HEK293T (cell line): ENCODE results near the gene SIPA1L3.

Experiments
- CTCF ChIA-PET: fragments of 350-600 bp; formaldehyde crosslinking; extraction: SDS; loops from one replicate; lab custom pipeline; 2021; ENCODE audit warnings: antibody characterized with exemption, inconsistent platforms; lab: Yijun Ruan, JAX
- POLR2A ChIA-PET: fragments of 350-600 bp; formaldehyde crosslinking; extraction: SDS; loops from one replicate; lab custom pipeline; 2020; ENCODE audit warnings: antibody characterized with exemption, inconsistent platforms; lab: Yijun Ruan, JAX
- DNase-seq: peaks from one replicate; pipeline ENCODE4 v3.0.0; 2012; ENCODE audit warnings: mixed read lengths; ENCODE audit errors: extremely low spot score
- ARNT ChIP-seq: fragments of 450-650 bp; IDR thresholded peaks from 2 replicates; pipeline ENCODE4 v1.6.1; 2017; ENCODE audit warnings: mild to moderate bottlenecking
- BHLHE40 ChIP-seq: fragments of 450-650 bp; IDR thresholded peaks from 2 replicates; pipeline ENCODE4 v1.6.1; 2016; ENCODE audit warnings: mild to moderate bottlenecking, moderate library complexity, borderline replicate concordance
- CTBP1 ChIP-seq: fragments of 450-650 bp; IDR thresholded peaks from 2 replicates; pipeline ENCODE4 v1.6.1; 2016; ENCODE audit warnings: borderline replicate concordance
- ELF4 ChIP-seq: fragments of 450-650 bp; IDR thresholded peaks from 2 replicates; pipeline ENCODE4 v1.6.1; 2017; ENCODE audit warnings: antibody characterized with exemption
- FOXA1 ChIP-seq: fragments of 450-650 bp; IDR thresholded peaks from 2 replicates; pipeline ENCODE4 v1.6.1; 2016; ENCODE audit warnings: mild to moderate bottlenecking
- FOXK2 ChIP-seq: fragments of 450-650 bp; IDR thresholded peaks from 2 replicates; pipeline ENCODE4 v1.6.1; 2016; ENCODE audit warnings: mild to moderate bottlenecking
- FOXM1 ChIP-seq: fragments of 450-650 bp; IDR thresholded peaks from 2 replicates; pipeline ENCODE4 v1.6.1; 2017; ENCODE audit warnings: mild to moderate bottlenecking, borderline replicate concordance
- HDGF ChIP-seq: fragments of 450-650 bp; IDR thresholded peaks from 2 replicates; pipeline ENCODE4 v1.6.1; 2017; ENCODE audit warnings: antibody characterized with exemption, borderline replicate concordance
- L3MBTL2 ChIP-seq: fragments of 450-650 bp; conservative IDR thresholded peaks from 2 replicates; pipeline ENCODE4 v1.6.1; 2016; ENCODE audit warnings: mild to moderate bottlenecking
- LEF1 ChIP-seq: fragments of 450-650 bp; IDR thresholded peaks from 2 replicates; pipeline ENCODE4 v1.6.1; 2017; ENCODE audit warnings: mild to moderate bottlenecking, borderline replicate concordance
- NFRKB ChIP-seq: fragments of 450-650 bp; IDR thresholded peaks from 2 replicates; pipeline ENCODE4 v1.6.1; 2016; ENCODE audit warnings: mild to moderate bottlenecking, moderate library complexity
- SP1 ChIP-seq: fragments of 450-650 bp; IDR thresholded peaks from 2 replicates; pipeline ENCODE4 v1.6.1; 2017
- SUZ12 ChIP-seq: fragments of 450-650 bp; IDR thresholded peaks from 2 replicates; pipeline ENCODE4 v1.6.1; 2016; ENCODE audit warnings: mild to moderate bottlenecking
- TARDBP ChIP-seq: fragments of 450-650 bp; IDR thresholded peaks from 2 replicates; pipeline ENCODE4 v1.6.1; 2016
- ZNF384 ChIP-seq: fragments of 450-650 bp; IDR thresholded peaks from 2 replicates; pipeline ENCODE4 v1.6.1; 2016
- TF ChIP-seq, protein P1 (sequence below): fragments of 450-650 bp; IDR thresholded peaks from 2 replicates; pipeline ENCODE4 v1.6.1; 2016

Gene SIPA1L3

GRCh38 chr19:38196245-38196837, 289.3 kb downstream of the SIPA1L3 start:
- no peak for TF ChIP-seq LEF1
- no peak for TF ChIP-seq FOXM1
- no peak for TF ChIP-seq SP1
- TF ChIP-seq TARDBP = no peak
- ChIA-PET POLR2A (no interaction called here), CTCF (no interaction called here)
- no peak for DNase-seq

- no peak for TF ChIP-seq SP1
- TF ChIP-seq NFRKB = no peak
- TF ChIP-seq L3MBTL2 = no peak
- TF ChIP-seq TARDBP = no peak
- CTCF ChIA-PET = no interaction called here
- POLR2A ChIA-PET = no interaction called here
- DNase-seq = no peak
These were observed 290.1 kb downstream of the SIPA1L3 start for GRCh38 chr19:38196948-38197656.

GRCh38 chr19:38197937-38198704, 291.1 kb downstream of the SIPA1L3 start:
- POLR2A ChIA-PET = no interaction called here

GRCh38 chr19:38199340-38199739, 292.3 kb downstream of the SIPA1L3 start:
- TF ChIP-seq SUZ12 = no peak
- no peak for TF ChIP-seq ELF4
- no peak for TF ChIP-seq CTBP1
- TF ChIP-seq, protein P1, sequence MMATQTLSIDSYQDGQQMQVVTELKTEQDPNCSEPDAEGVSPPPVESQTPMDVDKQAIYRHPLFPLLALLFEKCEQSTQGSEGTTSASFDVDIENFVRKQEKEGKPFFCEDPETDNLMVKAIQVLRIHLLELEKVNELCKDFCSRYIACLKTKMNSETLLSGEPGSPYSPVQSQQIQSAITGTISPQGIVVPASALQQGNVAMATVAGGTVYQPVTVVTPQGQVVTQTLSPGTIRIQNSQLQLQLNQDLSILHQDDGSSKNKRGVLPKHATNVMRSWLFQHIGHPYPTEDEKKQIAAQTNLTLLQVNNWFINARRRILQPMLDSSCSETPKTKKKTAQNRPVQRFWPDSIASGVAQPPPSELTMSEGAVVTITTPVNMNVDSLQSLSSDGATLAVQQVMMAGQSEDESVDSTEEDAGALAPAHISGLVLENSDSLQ = no peak
- no peak for TF ChIP-seq NFRKB
- TF ChIP-seq SP1 = no peak
- TF ChIP-seq ARNT = no peak
- no peak for TF ChIP-seq HDGF
- no peak for TF ChIP-seq ZNF384
- TF ChIP-seq TARDBP = no peak
- TF ChIP-seq LEF1 = no peak
- no peak for TF ChIP-seq FOXA1
- TF ChIP-seq BHLHE40 = no peak
- TF ChIP-seq FOXM1 = no peak
- no peak for TF ChIP-seq L3MBTL2
- no peak for TF ChIP-seq FOXK2
- ChIA-PET CTCF (no interaction called here), POLR2A (no interaction called here)
- no peak for DNase-seq

More at GRCh38 chr19:38197937-38198704, 291.1 kb downstream of the SIPA1L3 start:
- TF ChIP-seq BHLHE40 = no peak
- TF ChIP-seq SUZ12 = no peak
- DNase-seq = no peak
- CTCF ChIA-PET = no interaction called here

- no peak for TF ChIP-seq FOXA1
- TF ChIP-seq ZNF384 = no peak
- TF ChIP-seq SP1 = no peak
- TF ChIP-seq BHLHE40 = no peak
- TF ChIP-seq NFRKB = no peak
- TF ChIP-seq SUZ12 = no peak
These were observed 294.7 kb downstream of the SIPA1L3 start for GRCh38 chr19:38201731-38202130.

DNA sequence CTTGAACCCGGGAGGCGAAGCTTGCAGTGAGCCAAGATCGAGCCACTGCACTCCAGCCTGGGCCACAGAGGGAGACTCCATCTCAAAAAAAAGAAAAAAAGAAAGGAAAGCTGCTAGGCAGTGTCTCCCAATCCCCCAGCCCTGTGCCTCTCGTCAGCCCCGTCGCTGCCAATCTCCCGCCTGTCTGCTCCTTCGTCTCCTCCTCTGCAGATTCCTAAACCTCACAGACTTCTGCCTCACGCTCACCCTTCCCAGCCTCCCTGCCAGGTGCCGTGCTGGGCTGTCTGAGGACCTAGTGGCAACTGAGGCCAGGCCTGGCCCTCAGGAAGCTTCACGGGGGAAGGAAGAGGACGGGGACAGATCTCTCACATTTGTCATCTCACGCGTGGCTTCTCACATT, 295.5 kb downstream of the SIPA1L3 start:
- ChIA-PET CTCF (no interaction called here), POLR2A (no interaction called here)
- no peak for TF ChIP-seq BHLHE40
- TF ChIP-seq CTBP1 = no peak
- TF ChIP-seq ARNT = no peak
- no peak for TF ChIP-seq SP1
- TF ChIP-seq ELF4 = no peak
- TF ChIP-seq ZNF384 = no peak
- TF ChIP-seq, protein P1 = no peak
- TF ChIP-seq L3MBTL2 = no peak
- TF ChIP-seq SUZ12 = no peak
- DNase-seq = no peak

More at GRCh38 chr19:38201731-38202130, 294.7 kb downstream of the SIPA1L3 start:
- CTCF ChIA-PET = no interaction called here
- no peak for DNase-seq
- POLR2A ChIA-PET = no interaction called here

GRCh38 chr19:38203197-38203596, 296.2 kb downstream of the SIPA1L3 start:
- ChIA-PET POLR2A (no interaction called here), CTCF (no interaction called here)
- TF ChIP-seq LEF1 (no peak), ARNT (no peak), ELF4 (no peak), SUZ12 (no peak), FOXK2 (no peak)
- TF ChIP-seq, protein P1 = no peak
- DNase-seq = no peak
